ENCODE measurements around the gene GRIK4.

GRIK4 gene

GRCh38 chr11:120931057-120931779, 419.7 kb downstream of the GRIK4 start:
- DNase-seq = no peak

DNA sequence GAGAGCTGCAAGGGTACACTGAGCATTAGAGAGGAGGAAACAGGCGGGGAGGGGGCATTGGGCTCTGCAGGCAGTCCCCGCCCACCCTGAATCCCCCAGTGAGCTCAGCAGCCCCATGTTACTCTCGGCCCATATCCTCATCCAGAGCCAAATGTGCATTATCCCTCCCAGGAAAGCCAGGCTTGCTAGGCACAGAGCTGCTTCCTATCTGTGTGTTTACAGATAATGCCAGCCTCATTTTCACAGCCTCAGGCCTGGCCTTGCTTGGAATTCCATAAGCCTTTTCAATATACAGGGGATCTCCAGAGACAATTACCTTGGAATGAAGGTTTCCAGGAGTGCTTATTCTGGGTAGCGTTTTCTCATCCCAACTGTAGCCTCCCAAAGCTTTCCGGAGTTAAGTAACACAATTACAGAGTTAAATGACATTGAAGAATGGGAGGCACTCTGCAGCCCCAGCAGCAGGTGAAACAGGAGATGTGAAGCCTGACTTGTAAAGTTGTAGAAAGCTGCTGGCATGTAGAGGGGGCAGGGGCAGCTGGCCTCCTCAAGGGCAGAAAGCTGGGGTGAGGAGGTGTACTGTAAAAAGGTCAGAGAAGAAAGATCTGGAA, 420.9 kb downstream of the GRIK4 start:
- DNase-seq = no peak

- DNase-seq = no peak
Measured at GRCh38 chr11:120936356-120936755, 424.8 kb downstream of the GRIK4 start.

DNA sequence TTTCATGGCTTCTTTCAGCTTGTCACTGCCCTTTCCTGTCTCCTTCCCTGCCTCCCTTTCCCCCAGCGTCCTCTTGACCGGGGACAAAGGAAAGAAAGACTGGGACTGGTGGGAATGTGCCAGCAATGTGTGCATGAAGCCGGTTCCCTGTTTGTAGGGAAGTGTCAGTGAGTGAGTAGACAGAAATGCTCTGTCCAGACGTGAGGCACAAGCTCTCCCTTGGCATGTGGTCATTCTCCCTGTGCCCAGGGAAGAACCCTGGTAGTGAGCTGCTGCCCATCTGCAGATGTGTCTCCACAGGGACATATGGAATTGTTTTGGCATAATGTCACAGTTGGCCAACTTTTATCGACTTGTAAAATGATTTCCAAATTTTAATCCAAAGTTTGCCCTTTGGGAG, 426.0 kb downstream of the GRIK4 start:
- no peak for DNase-seq

GRCh38 chr11:120938260-120938659, 426.7 kb downstream of the GRIK4 start:
- no peak for DNase-seq

DNA sequence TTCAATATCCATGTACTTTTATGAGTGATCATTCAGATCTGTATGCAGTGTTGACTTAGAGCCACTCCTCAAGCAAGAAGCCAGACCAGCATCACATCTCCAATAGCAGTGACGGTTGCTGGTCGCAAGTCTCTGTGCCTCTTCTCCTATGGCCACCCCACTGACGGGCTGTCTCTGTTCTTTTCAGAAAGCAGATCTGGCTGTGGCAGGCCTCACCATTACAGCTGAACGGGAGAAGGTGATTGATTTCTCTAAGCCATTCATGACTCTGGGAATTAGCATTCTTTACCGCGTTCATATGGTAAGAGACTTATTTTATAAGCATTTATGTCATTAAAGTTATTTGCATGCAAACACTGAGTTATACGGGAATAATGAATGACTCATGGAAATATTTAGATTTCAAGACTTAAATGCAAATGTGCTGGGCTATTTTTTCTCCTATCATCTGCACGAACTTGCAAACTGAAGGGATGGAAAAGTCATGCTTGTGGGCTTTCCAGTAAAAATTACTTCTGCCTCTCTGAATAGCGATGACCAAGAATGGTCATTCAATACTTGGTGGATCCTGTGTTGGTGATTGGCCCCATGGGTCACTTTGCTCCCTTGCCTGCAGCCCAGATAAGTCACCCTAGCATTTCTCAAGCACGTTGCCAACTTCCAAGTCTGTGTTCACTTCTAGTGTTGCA, 428.8 kb downstream of the GRIK4 start:
- no peak for DNase-seq

GRCh38 chr11:120941000-120941399, 429.5 kb downstream of the GRIK4 start:
- DNase-seq = no peak

DNA sequence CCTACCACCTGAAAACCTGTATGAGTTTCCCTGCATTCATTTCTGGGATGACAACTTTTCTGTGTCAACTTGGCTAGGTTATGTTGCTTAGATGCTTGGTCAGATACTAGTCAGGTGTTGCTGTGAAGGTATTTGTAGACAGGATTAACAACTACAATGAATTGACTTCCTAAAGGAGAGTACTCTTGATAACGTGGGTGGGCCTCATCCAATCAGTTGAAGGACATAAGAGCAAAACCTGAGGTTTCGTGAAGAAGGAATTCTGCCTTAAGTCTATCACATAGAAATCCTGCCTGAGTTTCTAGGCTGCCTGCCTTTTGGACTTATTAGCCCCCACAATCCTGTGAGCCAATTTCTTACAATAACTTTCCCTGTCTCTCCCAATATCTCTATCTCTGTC, 431.2 kb downstream of the GRIK4 start:
- DNase-seq = no peak

- DNase-seq = no peak
Measured at GRCh38 chr11:120945042-120945441, 433.5 kb downstream of the GRIK4 start.

DNA sequence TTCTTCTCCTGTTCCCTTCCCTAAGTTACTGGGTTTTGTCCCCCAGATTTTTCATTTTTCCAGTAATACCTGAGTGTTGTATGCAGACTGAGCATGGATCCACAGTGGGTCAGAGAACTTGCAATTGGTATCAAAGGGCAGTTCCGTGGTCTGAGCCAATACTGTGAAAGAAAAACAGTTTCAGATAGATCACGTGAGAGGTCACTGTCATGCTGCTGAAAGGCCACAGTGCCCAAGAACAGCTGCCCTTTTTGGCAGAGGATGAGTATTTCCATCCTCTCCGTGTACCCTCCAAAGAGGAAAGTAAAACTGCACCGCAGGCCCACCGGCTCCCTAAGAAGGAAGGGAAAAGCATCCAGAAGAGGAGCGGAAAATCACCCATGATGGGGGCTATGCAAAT, 439.3 kb downstream of the GRIK4 start:
- no peak for DNase-seq

DNA sequence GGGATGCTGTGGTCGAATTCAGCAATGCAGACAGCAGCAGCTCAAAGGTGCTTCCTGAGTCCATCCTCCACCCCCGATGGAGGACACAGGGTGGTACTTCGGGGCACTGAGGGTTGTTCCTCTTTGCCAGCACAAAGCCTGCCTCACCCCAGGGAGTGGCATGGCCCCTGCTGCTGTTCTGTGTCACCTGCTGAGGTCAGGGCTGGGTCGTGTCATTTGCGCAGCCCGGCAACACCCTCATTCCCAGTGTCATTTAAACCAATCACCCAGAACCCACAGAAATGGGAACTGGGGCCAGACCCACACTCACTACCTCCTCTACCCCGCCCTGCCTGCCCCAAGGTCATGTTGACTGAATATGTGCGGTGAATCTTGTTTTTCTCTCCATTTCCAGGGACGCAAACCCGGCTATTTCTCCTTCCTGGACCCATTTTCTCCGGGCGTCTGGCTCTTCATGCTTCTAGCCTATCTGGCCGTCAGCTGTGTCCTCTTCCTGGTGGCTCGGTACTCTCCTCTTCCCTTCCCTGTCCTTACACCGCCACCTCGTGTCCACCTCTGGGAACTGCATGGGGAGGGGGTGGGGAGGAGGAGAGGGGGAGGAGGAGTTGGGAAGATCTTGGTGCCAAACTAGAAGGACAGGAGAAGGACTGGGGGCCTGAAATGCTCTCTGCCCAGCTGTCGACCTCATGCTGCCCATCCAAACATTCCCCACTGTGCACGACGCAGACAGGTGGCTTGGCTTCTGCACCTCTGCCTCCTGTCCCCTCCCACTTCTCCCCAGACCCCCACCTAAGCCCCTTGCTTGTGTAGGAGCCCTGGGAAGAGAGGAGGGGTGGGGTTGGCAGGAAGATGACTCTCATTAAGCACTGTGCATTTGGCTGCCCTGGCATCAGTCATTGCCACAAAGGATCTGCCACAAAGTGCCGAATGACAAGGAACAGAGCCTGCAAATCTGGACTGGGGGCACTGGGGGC, 441.2 kb downstream of the GRIK4 start:
- DNase-seq = peak; percentile 35 to 66

DNA sequence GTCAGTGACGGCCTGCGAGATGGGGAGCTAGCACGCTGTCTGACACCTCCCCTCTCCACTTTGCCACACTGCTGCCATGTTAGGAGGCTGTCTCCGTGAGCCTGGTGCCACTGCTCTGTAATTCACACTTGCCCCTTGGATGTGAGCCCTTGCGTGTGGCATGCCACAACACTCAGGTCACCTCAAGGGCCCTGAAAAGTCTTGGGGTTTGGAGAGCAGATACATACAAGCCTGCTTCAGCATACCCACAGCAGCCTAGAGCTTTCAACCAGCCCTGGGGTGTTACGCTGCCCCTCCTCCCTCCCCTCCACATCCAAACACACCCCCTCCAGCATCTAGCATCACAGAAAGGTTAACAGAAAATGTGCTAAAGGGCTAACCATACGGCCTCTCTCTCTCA, 442.8 kb downstream of the GRIK4 start:
- DNase-seq = no peak

DNA sequence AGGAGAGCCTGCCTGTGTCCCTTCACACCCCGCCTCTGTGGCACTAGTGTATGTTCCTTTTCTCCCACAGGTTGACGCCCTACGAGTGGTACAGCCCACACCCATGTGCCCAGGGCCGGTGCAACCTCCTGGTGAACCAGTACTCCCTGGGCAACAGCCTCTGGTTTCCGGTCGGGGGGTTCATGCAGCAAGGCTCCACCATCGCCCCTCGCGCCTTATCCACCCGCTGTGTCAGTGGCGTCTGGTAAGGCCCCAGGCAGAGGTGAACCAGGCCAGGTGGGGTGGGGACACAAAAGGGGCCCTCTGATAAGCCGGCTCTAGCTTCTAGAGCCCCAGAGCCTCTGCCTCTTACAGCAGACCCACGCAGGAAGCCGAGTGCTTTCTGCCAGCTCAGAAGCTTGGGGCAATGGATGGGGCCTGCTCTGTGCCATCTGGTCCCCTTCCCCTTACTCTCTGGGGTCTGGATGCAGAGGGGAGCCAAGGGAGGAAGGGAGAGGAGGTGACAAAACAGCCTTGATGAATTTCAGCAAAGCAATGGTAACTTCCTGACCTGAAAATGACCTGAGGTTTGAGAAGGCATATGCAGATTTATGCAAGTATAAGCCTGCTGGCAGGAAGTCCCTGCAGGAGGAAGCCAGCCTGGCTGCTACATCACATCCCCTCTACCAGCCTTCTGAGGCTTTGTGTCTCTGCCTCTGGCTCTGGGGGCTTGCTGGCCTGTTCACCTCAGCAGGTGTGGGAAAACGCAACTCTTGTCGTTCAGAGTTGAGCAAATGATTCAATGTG, 445.4 kb downstream of the GRIK4 start:
- DNase-seq = no peak

- no peak for DNase-seq
Measured at GRCh38 chr11:120958185-120958584, 446.6 kb downstream of the GRIK4 start.

GRCh38 chr11:120959189-120959588, 447.6 kb downstream of the GRIK4 start:
- no peak for DNase-seq

GRCh38 chr11:120964857-120965256, 453.3 kb downstream of the GRIK4 start:
- no peak for DNase-seq

GRCh38 chr11:120966840-120967239, 455.3 kb downstream of the GRIK4 start:
- no peak for DNase-seq

DNA sequence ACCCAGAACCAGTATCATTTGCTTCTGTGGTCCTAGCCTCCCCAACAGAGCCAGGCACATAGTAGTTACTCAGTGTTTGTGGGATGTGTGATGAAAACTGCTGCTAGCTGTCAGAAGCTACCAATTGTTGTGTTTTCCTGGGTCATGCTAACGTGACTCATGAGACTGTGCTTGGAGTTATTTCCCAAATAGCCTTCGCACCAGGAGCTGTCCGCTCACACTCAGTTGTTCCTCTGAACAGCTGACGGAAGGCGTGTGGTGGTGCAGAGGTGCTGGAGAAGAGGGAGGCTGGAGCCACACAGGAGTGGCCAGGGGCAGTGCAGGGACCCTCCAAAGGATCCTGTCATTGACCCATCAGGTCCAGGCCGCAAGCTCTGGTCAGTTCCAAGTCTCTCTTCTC, 458.4 kb downstream of the GRIK4 start:
- no peak for DNase-seq

GRCh38 chr11:120971825-120972224, 460.3 kb downstream of the GRIK4 start:
- DNase-seq = no peak

GRCh38 chr11:120972621-120973020, 461.1 kb downstream of the GRIK4 start:
- DNase-seq = no peak

DNA sequence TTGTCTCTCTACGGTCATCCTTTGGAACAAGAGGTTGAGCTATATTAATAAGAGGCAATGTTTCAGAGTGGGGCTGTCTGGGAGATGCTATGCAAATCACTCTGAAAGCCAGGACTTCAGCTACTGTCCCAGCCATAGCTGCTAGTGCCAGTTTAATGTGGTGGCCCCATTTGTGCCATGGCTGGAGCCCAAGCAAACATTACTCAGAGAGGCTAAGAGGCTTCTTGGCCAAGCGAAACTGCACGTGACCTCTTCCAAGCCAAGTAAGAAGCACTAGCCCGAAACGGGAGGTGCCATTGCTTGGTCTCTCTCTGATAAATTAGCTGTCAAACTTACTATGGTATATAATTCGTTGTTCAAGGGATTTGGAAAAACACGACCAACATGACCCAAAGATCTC, 462.0 kb downstream of the GRIK4 start:
- no peak for DNase-seq

- no peak for DNase-seq
Measured at GRCh38 chr11:120974466-120974865, 462.9 kb downstream of the GRIK4 start.

Measured in NCI-H1930 (cell line).